HG02885 (cell line): ENCODE results near the gene WWP2.
"Not testable (repeated sequence)": the region's sequence is repeated elsewhere in the genome, so short reads cannot be mapped to it uniquely, and the experiment has no call there.

Experiments
- ATAC-seq: cut with Tn5 transposase; IDR thresholded peaks from one replicate; pipeline ENCODE4 v1.9.1; 2021; ENCODE audit warnings: mild to moderate bottlenecking; ENCODE audit not compliant: unreplicated experiment, poor library complexity

The WWP2 gene

DNA sequence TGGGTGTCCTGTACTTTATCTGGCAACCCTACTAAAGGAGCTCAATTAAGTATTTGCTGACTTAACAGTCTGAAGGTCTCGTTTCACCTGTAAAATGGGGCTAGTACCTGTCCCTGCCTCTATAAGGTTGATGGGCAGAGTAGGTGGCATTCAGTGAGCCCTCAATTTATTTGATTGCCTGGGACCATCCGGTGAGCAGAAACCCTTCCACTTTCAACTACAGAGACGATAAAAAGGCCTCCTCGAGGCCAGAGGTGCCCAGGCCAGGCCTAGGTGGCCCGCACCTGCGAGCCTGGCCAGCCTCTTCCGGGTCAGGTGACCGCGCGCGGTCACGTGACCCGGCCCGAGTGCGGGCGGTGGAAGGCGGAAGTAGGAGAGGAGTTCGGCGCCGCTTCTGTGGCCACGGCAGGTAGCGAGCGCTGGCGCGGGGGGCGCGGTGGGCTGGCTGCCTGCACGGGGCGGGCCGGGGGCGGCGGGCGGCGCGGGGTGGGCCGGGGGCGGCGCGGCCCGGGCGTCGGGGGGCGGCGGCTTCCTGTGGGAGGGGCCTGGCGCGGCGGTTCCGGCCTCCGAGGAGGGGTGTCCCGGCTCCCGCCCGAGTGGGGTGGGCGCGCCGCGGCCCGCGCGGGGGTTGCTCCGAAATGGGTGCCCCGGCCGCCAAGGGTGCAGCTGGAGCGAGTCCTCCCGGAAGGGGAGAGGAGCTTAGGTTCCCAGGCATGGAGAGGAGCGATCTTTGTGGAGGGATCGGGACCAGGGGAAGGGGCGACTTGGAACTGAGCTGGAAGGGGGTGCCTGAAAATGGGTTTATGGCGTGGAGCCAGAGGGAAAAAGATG, at the start of gene WWP2:
TSS of gene WWP2 (plus strand) at position 350 of the 831 bp plus-strand sequence. CDS start 24,679 bp downstream, outside the sequence.
- ATAC-seq: peak; percentile 88

DNA sequence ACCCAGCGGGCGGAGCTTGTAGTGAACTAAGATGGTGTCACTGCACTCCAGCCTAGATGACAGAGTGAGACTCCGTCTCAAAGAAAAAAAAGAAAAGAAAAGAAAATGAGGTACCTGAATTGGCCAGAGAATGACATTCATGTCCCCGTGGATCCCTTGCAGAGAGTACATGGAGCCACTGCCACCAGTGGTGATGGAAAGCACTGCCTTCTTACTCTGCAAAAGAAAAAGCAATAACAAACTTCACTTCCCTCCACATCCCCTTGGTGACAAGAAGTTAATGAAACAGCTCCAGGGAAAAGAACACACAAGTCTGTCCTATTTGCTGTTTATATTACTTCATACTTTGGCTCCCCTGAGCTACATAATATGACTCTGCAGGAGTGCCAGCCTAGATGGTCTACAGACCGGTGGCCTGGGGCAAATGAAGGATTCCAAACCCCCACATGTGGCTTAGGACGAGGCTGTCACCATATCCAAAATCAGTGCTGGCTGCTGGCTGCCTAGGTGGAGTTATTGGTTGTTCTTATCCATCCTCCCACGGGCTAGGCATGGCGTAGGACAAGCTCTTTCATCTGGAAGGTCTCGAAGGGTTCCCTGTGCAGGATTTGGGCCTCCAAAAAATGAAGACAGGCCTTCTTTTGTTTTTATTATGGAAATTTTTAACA, 49.1 kb upstream of the WWP2 start:
- ATAC-seq: no peak

DNA sequence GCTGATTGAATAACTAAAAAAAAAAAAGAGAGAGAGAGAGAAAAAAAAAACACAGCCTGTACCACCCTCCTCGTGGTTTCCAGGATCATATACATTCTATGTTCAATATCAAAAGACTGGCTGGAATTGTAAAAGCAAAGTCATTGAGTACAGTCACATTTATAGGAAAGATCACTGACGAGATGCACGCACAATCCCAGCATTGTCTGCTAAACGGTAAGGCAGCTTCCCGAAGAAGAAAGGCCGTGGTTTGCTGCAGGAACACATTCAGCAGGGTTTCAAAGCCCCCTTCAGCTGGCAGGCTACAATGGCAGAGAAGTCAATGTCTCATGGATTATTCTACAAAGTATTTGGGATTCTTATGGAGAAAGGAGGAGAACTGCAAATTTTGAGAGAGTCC, 45.1 kb upstream of the WWP2 start:
- no peak for ATAC-seq

DNA sequence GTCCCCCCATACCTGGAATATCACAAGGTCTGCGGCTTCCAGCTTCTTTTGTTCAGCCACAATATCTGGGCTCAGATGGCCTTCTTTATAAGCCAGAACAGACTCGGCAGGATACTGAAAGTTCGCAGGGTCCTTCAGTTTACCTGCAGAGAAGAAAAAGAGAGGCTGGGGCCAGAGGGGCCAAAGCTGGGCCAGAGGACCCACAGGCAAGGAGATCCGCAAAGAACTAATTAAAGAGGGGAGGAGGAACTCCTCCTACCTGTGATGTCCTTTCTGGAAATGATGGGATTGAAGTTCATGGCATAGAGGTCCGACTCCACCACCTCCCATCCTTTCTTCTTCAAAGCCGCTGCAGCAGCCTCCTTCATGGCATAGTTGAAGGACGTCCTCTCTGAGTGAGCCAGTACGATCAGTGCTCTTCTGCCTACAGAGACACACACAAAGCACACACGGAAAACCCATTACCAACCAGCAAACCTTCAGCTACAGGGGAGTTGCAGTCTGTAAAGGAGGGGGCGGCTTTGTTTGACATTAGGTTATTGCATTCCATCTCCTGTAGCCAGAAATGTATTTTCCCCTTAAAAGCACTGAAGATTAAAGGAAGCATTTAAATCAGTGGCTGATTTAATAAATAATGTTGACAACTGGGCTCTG, 43.9 kb upstream of the WWP2 start:
- ATAC-seq: no peak

DNA sequence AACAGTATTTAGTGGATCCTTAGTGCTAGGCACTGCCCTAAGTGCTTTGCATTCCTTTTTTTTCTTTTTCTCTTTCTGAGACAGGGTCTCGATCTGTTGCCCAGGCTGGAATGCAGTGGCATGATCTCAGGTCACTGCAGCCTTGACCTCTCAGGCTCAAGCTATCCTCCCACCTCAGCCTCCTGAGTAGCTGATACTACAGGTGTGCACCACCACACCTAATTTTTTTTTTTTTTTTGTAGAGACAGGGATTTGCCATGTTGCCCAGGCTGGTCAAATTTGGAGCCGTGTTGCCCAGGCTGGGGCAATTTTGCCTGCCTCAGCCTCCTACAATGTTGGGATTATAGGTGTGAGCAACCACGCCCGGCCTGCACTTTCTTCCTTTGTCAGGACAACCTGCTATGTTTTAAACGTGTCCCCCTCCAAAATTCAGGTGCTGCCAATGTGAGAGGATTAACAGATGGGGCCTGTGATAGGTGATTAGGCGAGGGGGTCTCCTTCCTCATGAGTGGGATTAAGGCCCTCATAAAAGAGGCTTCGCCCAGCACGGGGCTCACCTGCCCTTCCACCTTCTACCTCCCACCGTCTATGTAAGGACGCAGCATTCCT, 41.2 kb upstream of the WWP2 start:
- no peak for ATAC-seq

DNA sequence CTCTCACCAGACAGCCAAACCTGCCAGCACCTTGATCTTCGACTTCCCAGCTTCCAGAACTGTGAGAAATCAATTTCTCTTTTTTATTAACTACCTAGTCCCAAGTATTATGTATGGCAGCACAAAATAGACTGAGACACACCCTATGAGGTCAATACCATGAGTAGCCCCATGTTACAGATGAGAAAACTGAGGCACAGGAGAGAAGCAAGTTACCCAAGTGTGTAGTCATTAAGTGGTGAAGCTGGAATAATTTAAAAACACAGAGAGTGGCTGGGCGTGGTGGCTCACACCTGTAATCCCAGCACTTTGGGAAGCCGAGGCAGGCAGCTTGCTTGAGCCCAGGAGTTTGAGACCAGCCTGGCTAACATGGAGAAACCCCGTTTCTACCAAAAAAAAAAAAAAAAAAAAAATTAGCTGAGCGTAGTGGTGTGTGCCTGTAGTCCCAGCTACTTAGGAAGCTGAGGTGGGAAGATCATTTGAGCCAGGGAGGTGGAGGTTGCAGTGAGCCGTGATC, 40.6 kb upstream of the WWP2 start:
- no peak for ATAC-seq

DNA sequence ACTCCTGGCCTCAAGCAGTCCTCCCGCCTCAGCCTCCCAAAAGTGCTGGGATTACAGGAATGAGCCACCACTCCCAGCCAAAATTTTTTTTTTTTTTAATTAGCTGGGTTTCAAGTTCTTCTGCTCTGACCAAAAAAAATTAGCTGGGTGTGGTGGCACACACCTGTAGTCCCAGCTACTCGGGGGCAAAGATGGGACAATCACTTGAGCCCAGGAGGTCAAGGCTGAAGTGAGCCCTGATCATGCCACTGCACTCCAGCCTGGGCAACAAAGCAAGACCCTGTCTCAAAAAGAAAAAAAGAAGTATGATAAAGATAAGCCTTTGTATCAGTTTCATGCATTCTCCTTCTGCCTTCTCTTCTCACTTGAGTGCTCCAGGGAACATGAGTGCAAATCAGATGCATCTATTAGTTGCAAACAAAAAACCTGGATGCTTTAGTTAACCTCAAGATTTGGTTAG, 37.7 kb upstream of the WWP2 start:
- no peak for ATAC-seq

DNA sequence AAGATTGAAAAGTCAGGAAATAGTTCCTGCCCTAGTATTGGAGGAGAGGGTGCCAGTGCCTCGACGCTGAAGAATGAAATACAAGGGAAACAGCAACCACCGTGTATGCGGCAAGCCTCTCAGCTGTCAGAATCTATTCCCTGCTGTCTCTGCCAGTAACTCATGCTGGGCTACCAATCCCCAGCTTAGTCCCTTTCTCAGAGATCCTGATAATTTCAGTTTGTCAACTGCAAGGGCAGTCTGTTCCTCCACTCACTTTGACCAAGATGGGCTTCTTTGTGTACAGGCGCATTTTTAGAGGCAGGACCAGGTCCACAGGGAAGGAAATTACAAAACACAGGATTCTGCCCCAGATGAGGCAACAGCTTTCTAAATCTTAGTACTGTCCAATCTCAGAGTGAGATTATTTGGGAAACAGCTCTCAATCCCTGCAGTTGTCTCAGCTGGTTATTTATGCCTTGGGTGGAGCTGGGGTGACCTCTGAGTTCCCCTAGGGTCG, 37.1 kb upstream of the WWP2 start:
- no peak for ATAC-seq

DNA sequence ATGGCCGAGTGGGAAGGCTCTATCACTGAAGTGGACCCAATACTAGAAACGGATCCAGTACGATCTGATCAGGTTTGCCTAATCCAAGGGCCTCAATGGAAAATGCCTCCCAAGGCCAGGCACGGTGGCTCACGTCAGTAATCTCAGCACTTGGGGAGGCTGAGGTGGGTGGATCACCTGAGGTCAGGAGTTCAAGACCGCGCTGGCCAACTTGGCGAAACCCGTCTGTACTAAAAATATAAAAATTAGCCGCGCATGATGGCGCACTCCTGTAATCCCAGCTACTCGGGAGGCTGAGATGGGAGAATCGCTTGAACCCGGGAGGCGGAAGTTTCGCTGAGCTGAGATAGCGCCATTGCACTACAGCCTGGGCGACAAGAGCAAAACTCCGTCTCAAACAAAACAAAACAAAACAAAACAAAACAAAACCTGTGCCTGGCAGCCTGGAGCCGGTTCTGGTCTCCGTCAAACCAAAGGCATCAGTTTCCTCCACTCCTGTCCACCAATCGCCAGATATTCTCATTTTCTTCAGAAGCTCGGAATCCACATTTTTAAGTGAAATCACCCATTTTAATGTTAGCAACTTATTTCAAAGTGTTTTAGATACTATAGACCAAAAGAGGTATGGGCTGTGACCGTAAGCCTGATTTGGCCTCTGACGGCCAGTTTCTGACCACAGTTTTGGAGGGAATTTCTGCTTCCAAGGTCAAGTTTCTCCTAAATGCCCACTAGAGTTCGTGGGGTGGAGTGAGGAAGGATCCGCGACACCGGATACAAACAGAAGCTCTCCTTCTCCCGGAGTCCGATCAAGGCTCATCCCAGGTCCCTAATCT, 36.4 kb upstream of the WWP2 start:
- ATAC-seq: no peak

DNA sequence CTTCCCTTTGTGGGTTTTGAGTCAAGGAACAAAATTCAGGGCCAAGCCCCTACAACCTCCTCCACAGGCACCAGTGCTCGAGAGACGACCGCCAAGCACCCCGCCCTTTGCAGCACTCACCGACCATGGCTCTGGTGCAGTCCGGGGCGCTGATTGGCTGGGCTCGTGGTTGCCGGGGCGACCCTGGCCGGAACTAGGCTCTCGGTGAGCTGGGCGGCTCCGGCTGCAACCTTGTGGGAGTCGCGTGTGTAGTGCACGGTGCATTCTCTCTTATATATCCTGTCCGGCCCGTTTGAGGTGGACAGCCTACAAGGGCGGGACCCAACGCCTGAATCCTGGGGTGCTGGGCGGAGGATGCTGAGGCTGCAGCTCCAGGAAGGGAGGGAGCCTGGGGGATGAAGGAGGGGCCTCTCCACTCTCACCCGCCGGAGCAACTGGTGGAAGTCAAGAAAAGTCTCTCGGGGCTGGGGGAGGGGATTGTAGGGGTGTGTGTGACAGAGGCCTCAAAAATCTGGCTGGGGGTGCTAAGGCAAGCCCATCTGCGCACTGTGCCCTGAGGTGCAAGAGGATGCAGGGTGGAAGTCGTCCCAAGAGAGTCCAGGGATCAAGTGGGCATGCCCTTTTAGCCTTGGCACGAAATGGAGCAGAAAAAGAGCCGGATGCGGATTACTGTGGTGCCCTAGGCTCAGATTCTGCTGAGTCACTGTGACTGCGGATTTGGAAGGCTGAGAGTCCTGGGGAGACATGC, 35.6 kb upstream of the WWP2 start, which contains the start of gene NQO1:
TSS of gene NQO1 (minus strand) at position 248 of the 748 bp plus-strand sequence. CDS start at position 127, 121 bp downstream.
- peak; percentile 99 for ATAC-seq

DNA sequence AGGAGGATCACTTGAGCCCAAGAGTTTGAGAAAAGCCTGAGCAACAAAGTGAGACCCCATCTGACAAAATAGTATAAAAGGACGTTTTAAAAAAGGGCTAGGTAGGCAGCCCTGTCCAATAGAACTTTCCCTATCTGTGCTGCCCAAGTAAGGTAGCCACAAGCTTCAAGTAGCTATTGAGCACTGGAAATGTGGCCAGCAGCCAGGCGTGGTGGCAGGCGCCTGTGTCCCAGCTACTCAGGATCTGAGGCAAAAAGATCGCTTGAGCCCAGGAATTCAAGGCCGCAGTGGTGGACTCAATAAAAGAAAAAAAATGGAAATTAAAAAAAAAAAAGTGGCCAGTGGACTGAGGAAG, 34.2 kb upstream of the WWP2 start:
- ATAC-seq: no peak

DNA sequence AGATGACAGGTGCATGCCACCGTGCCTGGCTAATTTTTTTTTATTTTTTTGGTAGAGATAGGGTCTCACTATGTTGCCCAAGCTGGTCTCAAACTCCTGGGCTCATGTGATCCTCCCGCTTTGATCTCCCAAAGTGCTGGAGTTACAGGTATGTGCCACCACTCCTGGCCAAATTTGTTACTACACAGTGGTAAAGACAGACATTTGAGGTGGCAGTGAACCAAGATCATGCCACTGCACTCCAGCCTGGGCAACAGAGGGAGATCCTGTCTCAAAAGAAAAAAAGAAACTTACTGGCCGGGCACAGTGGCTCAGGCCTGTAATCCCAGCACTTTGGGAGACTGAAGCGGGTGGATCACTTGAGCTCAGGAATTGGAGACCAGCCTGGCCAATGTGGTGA, 33.1 kb upstream of the WWP2 start:
- ATAC-seq: not testable (repeated sequence)

DNA sequence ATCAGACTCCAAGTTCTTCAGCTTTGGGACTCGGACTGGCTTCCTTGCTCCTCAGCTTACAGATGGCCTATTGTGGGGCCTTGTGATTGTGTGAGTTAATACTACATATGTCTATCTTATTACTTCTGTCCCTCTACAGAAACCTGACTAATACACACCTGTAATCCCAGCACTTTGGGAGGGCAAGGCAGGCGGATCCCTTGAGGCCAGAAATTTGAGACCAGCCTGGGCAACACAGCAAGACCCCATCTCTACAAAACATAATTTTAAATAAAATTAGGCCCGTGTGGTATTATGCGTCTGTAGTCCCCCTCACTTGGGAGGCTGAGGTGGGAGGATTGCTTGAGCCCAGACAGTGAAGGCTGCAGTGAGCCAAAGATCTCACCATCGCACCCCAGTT, 30.9 kb upstream of the WWP2 start:
- not testable (repeated sequence) for ATAC-seq

DNA sequence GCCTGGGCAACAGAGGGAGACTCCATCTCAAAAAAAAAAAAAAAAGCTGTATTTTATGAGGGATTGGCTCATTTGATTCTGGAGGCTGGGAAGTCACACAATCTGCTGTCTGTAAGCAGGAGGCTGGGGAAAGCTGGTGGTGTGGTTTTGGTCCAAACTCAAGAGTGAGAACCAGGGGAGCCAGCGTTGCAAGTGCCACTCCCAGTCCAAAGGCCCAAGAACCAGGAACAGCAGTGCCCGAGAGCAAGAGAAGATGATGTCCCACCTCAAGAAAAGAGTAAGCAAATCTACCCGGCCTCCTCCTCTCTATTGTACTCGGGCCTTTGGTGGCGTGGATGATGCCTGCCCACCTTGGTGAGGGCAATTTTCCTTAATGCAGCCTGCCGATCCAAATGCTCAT, 30.0 kb upstream of the WWP2 start:
- ATAC-seq: no peak

DNA sequence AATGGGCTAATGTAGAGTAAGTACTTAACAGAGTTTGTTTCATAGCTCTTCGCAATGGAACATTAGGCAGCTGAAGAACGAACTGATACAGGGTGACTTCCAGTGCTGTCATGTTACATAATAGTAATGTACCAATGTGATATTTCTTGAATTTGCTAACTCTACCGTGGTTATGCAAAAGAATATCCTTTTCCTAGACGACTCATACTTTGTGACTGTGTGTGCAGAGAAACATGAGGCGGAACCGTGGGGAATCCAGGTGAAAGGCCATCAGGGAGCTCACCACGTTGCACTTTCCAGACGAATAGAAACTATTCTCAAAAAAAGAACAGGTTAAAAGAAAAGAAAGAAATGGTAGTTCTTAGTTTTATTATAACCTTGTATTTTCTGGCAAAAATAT, 20.6 kb upstream of the WWP2 start:
- ATAC-seq: no peak

DNA sequence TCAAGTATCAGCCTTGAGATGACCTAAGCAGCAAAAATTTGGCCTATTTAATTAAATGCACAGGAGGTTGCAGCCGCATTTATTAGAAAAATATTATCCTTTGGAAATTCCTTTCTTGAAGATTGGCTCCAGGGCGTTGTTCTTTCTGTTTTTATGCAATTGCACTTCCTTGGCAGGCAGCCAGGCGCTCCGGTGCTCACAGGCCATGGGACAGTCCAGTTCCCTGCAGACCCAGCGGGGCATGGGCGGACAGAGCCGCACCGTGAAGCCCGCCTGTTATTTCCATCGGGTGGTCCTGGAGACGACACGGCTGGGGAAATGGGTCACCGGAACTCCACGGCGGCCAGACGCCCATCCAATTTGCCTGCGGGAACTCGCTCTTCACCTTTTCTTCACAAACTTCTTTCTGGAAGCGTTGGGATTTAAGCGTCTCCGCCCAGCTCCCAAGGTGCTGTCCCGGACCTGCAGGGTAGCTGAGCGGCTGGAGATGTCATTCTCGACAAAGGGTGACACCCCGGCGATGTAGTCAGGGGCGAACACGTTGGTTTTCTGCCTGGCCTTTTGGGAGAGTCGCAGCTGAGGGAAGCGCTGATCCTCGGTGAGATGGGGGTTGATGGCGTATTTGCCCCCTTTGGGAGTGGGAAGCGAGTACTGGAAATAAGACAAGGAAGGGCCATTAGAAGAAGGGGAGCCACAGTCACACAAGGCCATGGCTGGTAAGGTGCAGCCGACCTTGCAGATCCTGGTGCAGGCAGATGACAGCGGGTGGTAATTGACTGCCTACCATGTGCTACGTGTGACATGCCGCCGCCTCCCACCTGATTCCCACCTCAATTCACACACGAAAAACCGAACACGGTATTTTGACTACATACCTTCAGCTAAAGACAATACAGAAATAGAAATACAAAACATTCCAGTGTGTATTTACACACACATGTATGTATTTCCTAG, 19.9 kb upstream of the WWP2 start:
- no peak for ATAC-seq

DNA sequence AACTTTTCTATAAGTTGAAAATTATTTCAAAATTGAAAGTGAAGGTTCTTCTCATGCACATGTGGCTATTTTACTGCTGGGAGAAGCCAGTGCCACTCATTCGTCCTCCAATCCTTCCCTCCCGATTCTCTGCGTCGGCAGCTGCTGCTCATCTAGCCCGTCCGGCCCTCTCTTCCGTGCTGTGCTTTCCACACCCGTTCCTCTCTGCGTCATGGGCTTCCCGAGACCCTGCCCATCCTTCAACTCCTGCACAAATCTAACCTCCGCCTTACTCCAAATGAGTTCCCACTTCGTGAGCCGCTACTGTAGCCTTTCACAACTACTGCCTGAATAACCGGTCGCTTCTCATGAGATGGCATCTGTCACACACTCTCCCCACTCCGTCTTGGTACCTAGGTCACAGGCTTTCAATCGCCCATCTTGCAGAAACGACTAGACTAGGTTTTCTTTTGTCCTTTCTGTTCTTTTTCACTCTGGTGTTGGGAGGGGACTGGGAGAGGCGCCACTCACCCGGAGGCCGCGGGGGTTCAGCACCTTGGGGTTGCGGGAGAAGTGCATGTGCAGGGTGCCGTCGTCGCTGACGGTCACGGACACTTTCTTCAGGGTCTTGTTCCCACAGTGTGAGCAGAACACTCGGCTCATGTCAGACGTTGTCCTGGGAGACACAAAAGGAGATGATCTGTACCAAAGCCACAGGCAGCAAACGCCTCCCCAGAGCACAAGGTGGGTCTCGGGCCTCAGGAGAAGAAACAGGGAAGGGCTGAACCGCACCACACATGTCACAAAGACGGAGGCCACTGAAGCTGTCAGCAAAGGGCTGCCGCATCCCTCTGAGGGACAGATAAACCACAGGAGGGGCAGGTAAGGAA, 17.5 kb upstream of the WWP2 start:
- no peak for ATAC-seq
